Kidney (tissue), 14 donors: ENCODE results near the gene DNAJA1. TPM values are rescaled to one million over a fixed set of nuclear protein-coding genes. Genes with fewer than 3 reads are reported as not detected.

Source experiments
- DNase-seq, 5 donors: peaks; one replicate each; pipeline ENCODE4 v3.0.0-alpha.2; 2013 to 2020
- FAIRE-seq: peaks from 2 replicates; lab custom pipeline; 2012; peaks lifted over from hg19 to GRCh38; lab: Jason Lieb, UNC
- H3K27ac ChIP-seq, 2 donors: one replicate each; pipeline ENCODE4 v1.7.0; 2013; ENCODE audit warnings: low read depth in 2 of 2, low read length in 2 of 2, inconsistent platforms in 1 of 2
- H3K27me3 ChIP-seq: one replicate; pipeline ENCODE4 v1.7.1; 2013; ENCODE audit warnings: low read length, inconsistent platforms; ENCODE audit not compliant: control insufficient read depth, insufficient read depth
- H3K36me3 ChIP-seq, 3 donors: one replicate each; pipeline versions ENCODE4 v1.7.0 to v1.7.1; 2013; ENCODE audit warnings: low read length in 3 of 3, control low read depth in 1 of 3, inconsistent platforms in 1 of 3; ENCODE audit not compliant: insufficient read depth in 3 of 3, control insufficient read depth in 2 of 3
- H3K4me1 ChIP-seq, 3 donors: one replicate each; pipeline versions ENCODE4 v1.7.0 to v1.7.1; 2013; ENCODE audit warnings: low read length in 3 of 3, inconsistent platforms in 1 of 3, low read depth in 1 of 3; ENCODE audit not compliant: control insufficient read depth in 2 of 3, insufficient read depth in 2 of 3
- H3K4me3 ChIP-seq, 3 donors: one replicate each; pipeline versions ENCODE4 v1.7.0 to v1.8.1; 2013; ENCODE audit warnings: low read length in 3 of 3, control low read depth in 1 of 3, inconsistent platforms in 1 of 3
- H3K9ac ChIP-seq, 3 donors: one replicate each; pipeline versions ENCODE4 v1.7.0 to v1.7.1; 2013; ENCODE audit warnings: low read length in 3 of 3, control low read depth in 1 of 3, inconsistent platforms in 1 of 3
- H3K9me3 ChIP-seq, 3 donors: one replicate each; pipeline versions ENCODE4 v1.7.0 to v1.7.1; 2013; ENCODE audit warnings: low read length in 3 of 3, control low read depth in 1 of 3, inconsistent platforms in 1 of 3; ENCODE audit not compliant: control insufficient read depth in 2 of 3, insufficient read depth in 1 of 3
- intact Hi-C: fragments of 100-400 bp; cut with DNase I; formaldehyde crosslinking; loops from one replicate; pipeline ENCODE4 v1.11.1; 2022
- polyA plus RNA-seq: library from polyadenylated mRNA; stranded (reverse); fragments of 350-450 nt; fragmentation: Illumina TruSeq; extraction: RNeasy Lipid Tissue Mini Kit (QIAGEN cat#74804); gene quantifications from one replicate; pipeline ENCODE4 v1.2.3, GENCODE V29; 2014; ENCODE audit warnings: low read depth, low replicate concordance; ENCODE audit not compliant: insufficient read depth
- total RNA-seq: library from RNA; stranded (reverse); fragmentation: NEBNext Ultra II Directional; extraction: Animal tissue kit (Norgen Biotek cat#: 25700); gene quantifications from one replicate; pipeline ENCODE4 v1.2.1, GENCODE V29; 2021
- TF ChIP-seq, protein P1 (sequence below): IDR thresholded peaks from 3 replicates; pipeline ENCODE4 v1.5.1; 2012; ENCODE audit warnings: mild to moderate bottlenecking, moderate library complexity, borderline replicate concordance; ENCODE audit not compliant: insufficient read depth; ENCODE audit errors: extremely low read depth
- donor health status: control.
- donor health status: control.
- donor health status: control.
- donor health status: control.
- donor health status: control.
- donor health status: DM: yes; HTN: yes; CAD: no.
- donor health status: Normal renal cell carcinoma (clear cell type).

The DNAJA1 gene
- total and polyA plus RNA-seq, 2 donors from 2014 or later: 105 to 132 TPM

DNA sequence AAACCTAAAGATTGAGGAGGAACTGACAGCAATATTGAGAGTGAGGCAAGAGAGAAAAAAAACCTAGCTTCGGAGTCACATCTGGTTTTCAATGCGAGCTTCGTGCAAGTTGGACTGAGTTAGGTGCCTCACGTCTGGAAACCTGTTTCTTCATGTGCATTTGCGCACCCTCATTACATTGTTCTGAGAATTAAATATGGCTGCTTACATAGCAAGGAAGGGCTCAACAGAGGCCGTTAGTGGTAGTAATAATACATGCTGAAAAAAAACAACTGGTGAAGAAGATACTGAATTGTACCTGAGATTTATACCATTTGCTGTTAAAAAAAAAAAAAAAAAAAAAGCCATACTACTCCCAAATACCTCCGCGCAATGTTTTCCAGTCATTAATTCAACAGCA lies 18.6 kb downstream of the DNAJA1 start:
- DNase-seq (no peak), FAIRE-seq (no peak)
- Histone ChIP-seq H3K4me3 (peak overlapping the region; percentile 50 to 79 (median 75)), H3K9me3 (no peaks in the 10 kb centered on the region), H3K27ac (peak overlapping the region; percentile 73 to 88), H3K36me3 (peaks cover 8 to 24% (median 11%) of the 10 kb centered on the region in 3 donors), H3K4me1 (peaks cover 0 to 9% (median 0%) of the 10 kb centered on the region in 3 donors), H3K9ac (peak overlapping the region; percentile 49 to 89 (median 52)), H3K27me3 (no peaks in the 10 kb centered on the region)
- TF ChIP-seq, protein P1, sequence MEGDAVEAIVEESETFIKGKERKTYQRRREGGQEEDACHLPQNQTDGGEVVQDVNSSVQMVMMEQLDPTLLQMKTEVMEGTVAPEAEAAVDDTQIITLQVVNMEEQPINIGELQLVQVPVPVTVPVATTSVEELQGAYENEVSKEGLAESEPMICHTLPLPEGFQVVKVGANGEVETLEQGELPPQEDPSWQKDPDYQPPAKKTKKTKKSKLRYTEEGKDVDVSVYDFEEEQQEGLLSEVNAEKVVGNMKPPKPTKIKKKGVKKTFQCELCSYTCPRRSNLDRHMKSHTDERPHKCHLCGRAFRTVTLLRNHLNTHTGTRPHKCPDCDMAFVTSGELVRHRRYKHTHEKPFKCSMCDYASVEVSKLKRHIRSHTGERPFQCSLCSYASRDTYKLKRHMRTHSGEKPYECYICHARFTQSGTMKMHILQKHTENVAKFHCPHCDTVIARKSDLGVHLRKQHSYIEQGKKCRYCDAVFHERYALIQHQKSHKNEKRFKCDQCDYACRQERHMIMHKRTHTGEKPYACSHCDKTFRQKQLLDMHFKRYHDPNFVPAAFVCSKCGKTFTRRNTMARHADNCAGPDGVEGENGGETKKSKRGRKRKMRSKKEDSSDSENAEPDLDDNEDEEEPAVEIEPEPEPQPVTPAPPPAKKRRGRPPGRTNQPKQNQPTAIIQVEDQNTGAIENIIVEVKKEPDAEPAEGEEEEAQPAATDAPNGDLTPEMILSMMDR: no peak
- intact Hi-C loops: no loop called here

DNA sequence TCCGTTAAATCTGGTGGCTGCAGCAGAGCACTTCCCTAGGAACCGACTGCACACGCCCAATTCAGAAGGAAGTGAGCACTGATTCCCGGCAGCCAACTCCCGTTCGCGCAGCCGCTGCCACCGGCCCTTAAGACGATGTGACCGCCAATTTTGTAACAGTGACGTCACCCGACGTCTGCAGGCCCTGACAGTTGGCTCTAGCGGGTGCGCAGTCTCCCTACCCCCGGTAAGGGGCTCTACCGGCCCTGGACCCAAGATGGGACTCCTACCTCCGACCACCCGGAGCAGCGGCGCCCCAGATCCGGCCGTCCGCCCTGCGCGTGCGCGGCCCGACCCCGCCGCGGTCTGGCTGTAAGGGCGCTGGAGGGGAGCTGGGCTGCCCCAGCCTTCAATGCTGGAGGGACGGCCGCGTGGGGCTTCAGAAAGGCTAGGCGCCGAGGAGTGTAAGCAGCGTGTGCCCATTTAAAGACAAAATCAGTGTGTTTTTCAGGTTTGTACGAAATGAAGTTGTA lies 19.1 kb downstream of the DNAJA1 start:
- H3K9ac ChIP-seq: peak overlapping the region; percentile 49 to 89 (median 52)
- TF ChIP-seq, protein P1: no peak
- no peak for FAIRE-seq
- H3K27me3 ChIP-seq: no peaks in the 10 kb centered on the region
- DNase-seq: peak; percentile 79 to 95 (median 90)
- H3K4me3 ChIP-seq: peak overlapping the region; percentile 50 to 79 (median 75)
- H3K9me3 ChIP-seq: no peaks in the 10 kb centered on the region
- intact Hi-C loops: no loop called here
- peaks cover 0 to 9% (median 0%) of the 10 kb centered on the region in 3 donors for H3K4me1 ChIP-seq
- H3K36me3 ChIP-seq: peaks cover 5 to 19% (median 11%) of the 10 kb centered on the region in 3 donors
- H3K27ac ChIP-seq: peak overlapping the region; percentile 73 to 88

DNA sequence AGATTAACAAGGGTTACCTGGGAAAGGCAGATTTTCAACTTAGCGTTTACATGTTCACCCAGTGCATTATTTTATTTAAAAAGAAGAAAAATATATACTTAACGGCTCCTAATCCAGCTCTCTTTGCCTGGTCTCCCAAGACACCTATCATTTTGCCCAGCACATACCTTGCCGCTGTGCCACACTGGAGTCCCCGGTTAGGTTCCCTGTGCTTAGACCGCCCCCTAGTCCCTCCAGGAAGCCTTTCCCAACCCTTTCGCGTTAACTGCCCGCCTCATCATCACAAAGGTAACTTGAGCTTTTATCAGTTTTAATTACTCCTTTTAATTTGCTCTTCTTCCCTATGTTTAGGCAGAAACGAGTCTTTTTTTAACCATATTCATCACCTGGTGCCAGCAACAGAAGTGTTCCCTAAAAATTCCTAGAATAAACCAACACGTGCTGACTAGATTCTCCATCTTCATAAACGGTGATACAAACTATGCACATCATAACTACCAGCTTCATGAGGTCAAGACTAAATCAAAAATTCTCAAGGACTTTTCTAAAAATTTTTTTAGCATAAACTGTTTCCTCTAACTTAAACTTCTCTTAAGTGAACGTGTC lies 19.7 kb downstream of the DNAJA1 start:
- peak in 4 of 5 donors; percentile 25 to 56 (median 54) for DNase-seq
- H3K4me3 ChIP-seq: peak overlapping the region; percentile 50 to 79 (median 75)
- H3K27me3 ChIP-seq: no peaks in the 10 kb centered on the region

More for the DNA sequence above, 19.7 kb downstream of the DNAJA1 start:
- Histone ChIP-seq H3K9ac (peak overlapping the region; percentile 49 to 89 (median 52)), H3K27ac (peak overlapping the region; percentile 73 to 88), H3K9me3 (no peaks in the 10 kb centered on the region), H3K36me3 (peaks cover 5 to 16% (median 11%) of the 10 kb centered on the region in 3 donors), H3K4me1 (peaks cover 0 to 9% (median 0%) of the 10 kb centered on the region in 3 donors)
- FAIRE-seq: no peak
- TF ChIP-seq, protein P1: peak; percentile 34
- intact Hi-C loops: no loop called here
